ENCODE measurements around the gene EIF4H.

Gene EIF4H

DNA sequence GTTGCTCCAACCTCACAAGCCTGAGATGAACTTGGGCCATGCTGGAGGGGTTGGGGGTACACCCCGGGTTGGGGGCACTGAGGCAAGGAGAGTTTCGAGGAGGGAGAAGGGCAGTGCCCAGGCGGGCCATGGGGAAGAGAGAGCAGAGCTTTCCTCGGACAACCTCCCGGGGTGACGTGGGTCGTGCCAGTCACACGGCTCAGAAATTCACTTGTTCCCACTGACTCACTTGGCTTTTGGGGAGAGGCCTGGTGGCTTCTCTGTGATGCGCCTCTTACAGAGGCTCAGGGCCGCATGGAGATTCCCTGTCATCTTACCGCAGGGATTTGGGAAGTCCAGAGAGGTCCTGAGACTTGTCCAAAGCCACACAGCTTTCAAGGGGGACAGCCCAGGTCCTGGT lies 38.5 kb downstream of the EIF4H start:
- Histone ChIP-seq H3K9ac (ENCODE audit: insufficient read length) (no peak overlapping the region), H3K36me3 (ENCODE audit: insufficient read depth, low read length) (no peaks in the 10 kb centered on the region), H3K9me3 (ENCODE audit: low read depth, low read length) (no peaks in the 10 kb centered on the region), H3K4me3 (no peak overlapping the region), H3K27ac (no peak overlapping the region)
- no peak for DNase-seq (ENCODE audit: low read depth, low spot score)
- TF ChIP-seq FOXP2 (optimal IDR thresholded peaks at IDR 0.05; ENCODE audit: control extremely low read depth, extremely low read length, insufficient read depth) = no peak
- no peak for TF ChIP-seq EZH2 (IDR thresholded peaks at IDR 0.05)
- TF ChIP-seq POLR2AphosphoS5 (IDR thresholded peaks at IDR 0.05; ENCODE audit: borderline replicate concordance, low read depth, low read length) = no peak

DNA sequence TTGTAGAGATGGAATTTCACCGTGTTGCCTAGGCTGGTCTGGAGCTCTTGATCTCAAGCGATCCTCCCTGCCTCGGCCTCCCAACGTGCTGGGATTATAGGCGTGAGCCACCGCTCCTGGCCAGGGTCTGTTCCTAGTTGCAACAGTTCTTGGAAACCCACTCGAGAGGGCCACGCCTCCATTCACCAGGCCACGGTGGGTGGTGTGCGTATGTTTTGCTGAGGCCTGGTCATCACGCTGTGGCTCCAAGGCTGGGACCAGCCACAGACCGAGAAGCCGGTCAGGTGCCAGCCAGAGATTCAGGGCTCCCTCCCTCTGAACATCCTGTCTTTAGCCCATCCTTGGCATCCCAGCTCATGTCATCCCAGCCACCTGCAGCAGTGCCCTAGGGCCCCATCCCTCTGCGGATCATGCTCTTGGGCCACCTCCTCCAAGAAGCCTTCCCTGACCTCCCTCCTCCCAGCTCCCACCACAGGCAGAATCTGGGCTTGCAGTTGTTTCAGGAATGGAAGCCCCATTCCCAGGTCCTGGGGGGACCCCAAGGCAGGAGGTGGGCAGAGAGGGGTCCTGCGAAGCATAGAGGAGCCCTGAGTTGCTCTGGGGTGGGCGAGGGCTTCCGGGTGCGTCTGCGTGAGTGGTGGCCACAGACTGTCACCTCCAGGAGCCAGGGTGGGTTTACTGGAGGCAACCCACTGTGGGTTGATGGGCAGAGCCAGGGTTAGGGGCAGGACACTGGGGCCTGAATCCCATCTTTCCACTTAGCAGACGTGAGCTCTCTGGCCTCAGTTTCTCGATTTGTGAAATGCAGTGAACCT lies 40.9 kb downstream of the EIF4H start:
- Histone ChIP-seq H3K9me3 (ENCODE audit: low read depth, low read length) (no peaks in the 10 kb centered on the region), H3K36me3 (ENCODE audit: insufficient read depth, low read length) (no peaks in the 10 kb centered on the region), H3K4me3 (no peak overlapping the region), H3K27ac (no peak overlapping the region), H3K9ac (ENCODE audit: insufficient read length) (no peak overlapping the region)
- no peak for DNase-seq (ENCODE audit: low read depth, low spot score)
- TF ChIP-seq FOXP2 (optimal IDR thresholded peaks at IDR 0.05; ENCODE audit: control extremely low read depth, extremely low read length, insufficient read depth) (no peak), EZH2 (IDR thresholded peaks at IDR 0.05) (no peak), POLR2AphosphoS5 (IDR thresholded peaks at IDR 0.05; ENCODE audit: borderline replicate concordance, low read depth, low read length) (no peak)

DNA sequence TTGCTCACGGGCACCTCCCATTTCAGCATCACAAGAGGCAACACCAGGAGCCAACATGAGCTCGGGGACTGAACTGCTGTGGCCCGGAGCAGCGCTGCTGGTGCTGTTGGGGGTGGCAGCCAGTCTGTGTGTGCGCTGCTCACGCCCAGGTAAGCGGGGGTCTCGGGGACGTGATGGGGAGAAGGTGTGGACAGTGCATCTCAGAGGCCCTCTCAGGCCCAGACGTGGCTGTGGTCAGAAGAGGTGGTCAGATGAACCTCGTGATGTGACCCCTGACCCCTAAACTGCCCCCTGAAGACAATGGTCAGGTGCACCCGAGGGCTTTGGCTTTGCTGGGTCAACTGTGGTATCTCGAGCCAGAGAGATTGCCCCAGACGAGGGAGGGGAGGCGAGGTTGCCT lies 41.8 kb downstream of the EIF4H start:
- no peak for DNase-seq (ENCODE audit: low read depth, low spot score)
- no peak overlapping the region for H3K9ac ChIP-seq (ENCODE audit: insufficient read length)
- H3K27ac ChIP-seq = no peak overlapping the region
- H3K4me3 ChIP-seq = no peak overlapping the region
- TF ChIP-seq POLR2AphosphoS5 (IDR thresholded peaks at IDR 0.05; ENCODE audit: borderline replicate concordance, low read depth, low read length) (no peak), FOXP2 (optimal IDR thresholded peaks at IDR 0.05; ENCODE audit: control extremely low read depth, extremely low read length, insufficient read depth) (no peak), EZH2 (IDR thresholded peaks at IDR 0.05) (no peak)
- no peaks in the 10 kb centered on the region for H3K36me3 ChIP-seq (ENCODE audit: insufficient read depth, low read length)
- no peaks in the 10 kb centered on the region for H3K9me3 ChIP-seq (ENCODE audit: low read depth, low read length)

DNA sequence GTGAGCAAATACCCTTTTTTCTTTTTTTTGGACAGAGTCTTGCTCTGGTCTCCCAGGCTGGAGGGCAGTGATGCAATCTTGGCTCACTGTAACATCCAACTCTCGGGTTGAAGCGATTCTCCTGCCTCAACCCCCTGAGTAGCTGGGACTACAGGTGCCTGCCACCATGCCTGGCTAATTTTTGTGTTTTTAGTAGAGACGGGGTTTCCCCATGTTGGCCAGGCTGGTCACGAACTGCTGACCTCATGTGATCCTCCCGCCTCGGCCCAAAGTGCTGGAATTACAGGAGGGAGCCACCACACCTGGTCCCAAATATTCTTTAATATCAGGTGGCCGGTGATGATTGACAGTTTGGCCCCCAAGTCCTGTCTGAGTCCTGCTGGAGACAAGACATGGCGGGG lies 42.2 kb downstream of the EIF4H start:
- Histone ChIP-seq H3K4me3 (no peak overlapping the region), H3K9me3 (ENCODE audit: low read depth, low read length) (no peaks in the 10 kb centered on the region), H3K36me3 (ENCODE audit: insufficient read depth, low read length) (no peaks in the 10 kb centered on the region), H3K9ac (ENCODE audit: insufficient read length) (no peak overlapping the region), H3K27ac (no peak overlapping the region)
- TF ChIP-seq FOXP2 (optimal IDR thresholded peaks at IDR 0.05; ENCODE audit: control extremely low read depth, extremely low read length, insufficient read depth) (no peak), EZH2 (IDR thresholded peaks at IDR 0.05) (no peak), POLR2AphosphoS5 (IDR thresholded peaks at IDR 0.05; ENCODE audit: borderline replicate concordance, low read depth, low read length) (no peak)
- no peak for DNase-seq (ENCODE audit: low read depth, low spot score)

DNA sequence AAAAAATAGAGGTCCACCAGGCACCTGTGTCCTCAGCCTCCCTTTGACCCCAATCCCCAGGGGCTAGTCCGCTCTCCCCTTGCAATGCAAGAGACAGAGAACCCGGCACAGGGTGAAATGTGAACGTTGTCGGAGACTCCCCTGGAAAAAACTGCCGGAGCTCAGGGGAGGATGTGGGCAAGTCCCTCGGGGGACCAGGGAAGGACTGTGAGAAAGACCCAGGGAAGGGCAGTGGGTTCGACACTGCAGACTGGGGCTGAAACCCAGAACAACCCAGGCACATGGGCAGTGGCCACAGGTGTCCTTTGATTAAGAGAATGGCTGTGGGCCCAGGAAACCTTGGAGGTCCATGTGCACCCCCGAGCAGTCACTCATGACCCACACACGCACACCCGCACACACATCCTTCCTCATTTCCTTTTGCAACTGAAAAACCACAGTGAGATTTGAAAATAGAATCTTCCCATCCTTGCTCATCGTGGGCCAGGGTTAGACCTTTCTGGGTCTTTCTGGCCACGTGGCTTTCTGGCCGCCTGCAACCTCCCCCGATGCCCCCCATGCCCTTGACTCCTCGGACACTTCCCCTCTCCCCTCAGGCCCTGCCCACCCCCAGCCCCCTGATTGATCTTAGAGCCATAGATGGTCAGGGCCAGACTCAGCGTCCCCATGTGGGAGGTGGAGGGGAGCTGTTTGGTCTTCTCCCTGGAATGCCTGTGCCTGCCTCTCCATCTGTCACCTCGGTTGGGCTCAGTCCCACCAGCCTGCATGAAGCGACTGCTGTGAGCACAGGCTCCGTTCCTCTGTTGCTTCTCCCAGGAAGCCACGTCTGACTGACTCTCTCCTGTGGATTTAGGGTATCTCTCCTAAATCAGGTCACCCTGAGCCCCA lies 43.5 kb downstream of the EIF4H start:
- Histone ChIP-seq H3K9ac (ENCODE audit: insufficient read length) (no peak overlapping the region), H3K9me3 (ENCODE audit: low read depth, low read length) (no peaks in the 10 kb centered on the region), H3K27ac (no peak overlapping the region), H3K36me3 (ENCODE audit: insufficient read depth, low read length) (no peaks in the 10 kb centered on the region), H3K4me3 (no peak overlapping the region)
- TF ChIP-seq FOXP2 (optimal IDR thresholded peaks at IDR 0.05; ENCODE audit: control extremely low read depth, extremely low read length, insufficient read depth) (no peak), EZH2 (IDR thresholded peaks at IDR 0.05) (no peak), POLR2AphosphoS5 (IDR thresholded peaks at IDR 0.05; ENCODE audit: borderline replicate concordance, low read depth, low read length) (no peak)
- no peak for DNase-seq (ENCODE audit: low read depth, low spot score)

DNA sequence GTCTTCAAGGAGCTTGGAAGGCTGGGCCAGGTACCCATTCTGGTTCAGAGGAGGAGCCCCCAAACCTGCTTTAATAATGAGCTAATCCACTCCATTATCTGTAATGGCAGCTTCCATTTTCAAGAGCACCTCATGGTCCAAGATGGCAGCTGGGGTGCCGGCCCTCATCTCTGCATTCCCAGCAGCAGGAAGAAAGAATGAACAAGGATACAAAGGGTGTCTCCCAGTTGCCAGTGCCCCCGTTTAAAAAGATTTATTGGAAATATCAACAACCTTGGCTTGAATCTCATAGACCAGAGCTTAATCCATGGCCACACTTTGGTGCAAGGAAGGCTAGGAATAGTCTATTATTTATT lies 44.2 kb downstream of the EIF4H start:
- H3K27ac ChIP-seq = no peak overlapping the region
- H3K36me3 ChIP-seq (ENCODE audit: insufficient read depth, low read length) = no peaks in the 10 kb centered on the region
- H3K9ac ChIP-seq (ENCODE audit: insufficient read length) = no peak overlapping the region
- no peak for DNase-seq (ENCODE audit: low read depth, low spot score)
- H3K4me3 ChIP-seq = no peak overlapping the region
- H3K9me3 ChIP-seq (ENCODE audit: low read depth, low read length) = no peaks in the 10 kb centered on the region
- TF ChIP-seq POLR2AphosphoS5 (IDR thresholded peaks at IDR 0.05; ENCODE audit: borderline replicate concordance, low read depth, low read length) (no peak), EZH2 (IDR thresholded peaks at IDR 0.05) (no peak), FOXP2 (optimal IDR thresholded peaks at IDR 0.05; ENCODE audit: control extremely low read depth, extremely low read length, insufficient read depth) (no peak)

DNA sequence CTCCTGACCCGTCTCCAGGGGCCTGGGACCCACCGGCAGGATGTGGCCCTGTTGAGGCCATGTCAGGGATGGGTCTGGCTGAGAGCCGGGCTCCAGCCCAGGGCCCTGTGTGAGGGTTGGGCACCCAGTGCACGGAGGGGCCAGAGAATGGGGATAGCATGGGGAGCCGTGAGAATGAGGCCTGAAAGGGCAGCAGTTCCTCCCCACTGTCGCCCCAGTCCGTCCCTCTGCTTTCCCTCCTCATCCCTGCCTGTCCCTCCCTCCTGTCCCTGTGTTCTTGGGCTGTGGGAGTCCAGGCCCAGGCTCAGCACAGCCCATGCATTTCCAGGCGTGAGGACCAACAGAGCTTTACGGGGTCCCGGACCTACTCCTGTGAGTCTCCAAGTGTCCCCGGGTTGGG lies 45.3 kb downstream of the EIF4H start:
- TF ChIP-seq EZH2 (IDR thresholded peaks at IDR 0.05) = no peak
- TF ChIP-seq POLR2AphosphoS5 (IDR thresholded peaks at IDR 0.05; ENCODE audit: borderline replicate concordance, low read depth, low read length) = no peak; the same call in 1 of the 2 replicates
- TF ChIP-seq FOXP2 (optimal IDR thresholded peaks at IDR 0.05; ENCODE audit: control extremely low read depth, extremely low read length, insufficient read depth) = no peak
- Histone ChIP-seq H3K27ac (no peak overlapping the region), H3K36me3 (ENCODE audit: insufficient read depth, low read length) (no peaks in the 10 kb centered on the region), H3K9me3 (ENCODE audit: low read depth, low read length) (no peaks in the 10 kb centered on the region), H3K9ac (ENCODE audit: insufficient read length) (no peak overlapping the region), H3K4me3 (no peak overlapping the region)
- no peak for DNase-seq (ENCODE audit: low read depth, low spot score)

DNA sequence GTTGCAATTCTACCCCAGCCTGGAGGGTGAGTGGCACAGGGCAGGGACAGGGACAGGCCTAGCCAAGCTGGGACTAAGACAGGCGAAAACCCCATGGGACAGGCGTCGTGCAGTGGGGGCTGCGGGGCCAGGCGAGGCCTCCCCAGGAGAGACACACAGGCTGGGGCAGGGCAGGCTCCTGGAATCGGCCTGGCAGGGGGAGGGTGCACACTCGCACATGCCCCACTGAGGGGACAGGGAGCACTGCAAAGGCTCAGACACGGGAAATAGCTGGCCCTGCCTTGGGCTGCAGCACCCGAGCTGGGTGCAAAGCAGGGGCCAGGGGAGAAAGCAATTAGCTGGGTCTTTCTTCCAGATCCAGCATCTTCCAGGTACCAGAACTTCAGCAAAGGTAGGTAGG lies 46.1 kb downstream of the EIF4H start:
- DNase-seq (ENCODE audit: low read depth, low spot score) = no peak
- TF ChIP-seq POLR2AphosphoS5 (IDR thresholded peaks at IDR 0.05; ENCODE audit: borderline replicate concordance, low read depth, low read length) = no peak
- TF ChIP-seq EZH2 (IDR thresholded peaks at IDR 0.05) = no peak
- no peak for TF ChIP-seq FOXP2 (optimal IDR thresholded peaks at IDR 0.05; ENCODE audit: control extremely low read depth, extremely low read length, insufficient read depth)
- Histone ChIP-seq H3K27ac (no peak overlapping the region), H3K4me3 (no peak overlapping the region), H3K9ac (ENCODE audit: insufficient read length) (no peak overlapping the region), H3K9me3 (ENCODE audit: low read depth, low read length) (no peaks in the 10 kb centered on the region), H3K36me3 (ENCODE audit: insufficient read depth, low read length) (no peaks in the 10 kb centered on the region; the same call in 1 of the 2 replicates)

All from SK-N-MC (cell line).